Stimulated activated CD8-positive, alpha-beta memory T cell treated with anti-CD3 and anti-CD28 coated beads, Interleukin-7, amount 100 ng/mL, for 24 hours (primary cell): ENCODE data around the gene THBS2.
"Not testable (repeated sequence)": the region's sequence is repeated elsewhere in the genome, so short reads cannot be mapped to it uniquely, and the experiment has no call there.

ENCODE experiments used
- DNase-seq: peaks from one replicate; pipeline ENCODE4 v3.0.0-alpha.2; 2020; ENCODE audit warnings: low read depth

The THBS2 gene

DNA sequence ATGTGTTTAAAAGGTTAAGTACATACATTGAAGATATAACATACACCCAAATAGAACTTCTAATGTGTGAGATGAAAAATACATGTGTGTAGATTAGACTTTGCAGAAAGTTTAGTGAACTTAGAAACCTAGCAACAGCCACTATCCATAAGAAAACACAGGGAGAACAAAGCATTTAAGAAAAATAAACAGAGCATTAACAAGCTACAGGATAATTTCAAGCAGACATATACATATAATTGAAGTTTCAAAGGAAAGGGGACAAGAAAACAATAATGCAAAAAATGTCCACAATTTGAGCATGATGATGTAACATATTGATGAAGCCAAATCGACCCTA, 18.2 kb upstream of the THBS2 start:
- no peak for DNase-seq

DNA sequence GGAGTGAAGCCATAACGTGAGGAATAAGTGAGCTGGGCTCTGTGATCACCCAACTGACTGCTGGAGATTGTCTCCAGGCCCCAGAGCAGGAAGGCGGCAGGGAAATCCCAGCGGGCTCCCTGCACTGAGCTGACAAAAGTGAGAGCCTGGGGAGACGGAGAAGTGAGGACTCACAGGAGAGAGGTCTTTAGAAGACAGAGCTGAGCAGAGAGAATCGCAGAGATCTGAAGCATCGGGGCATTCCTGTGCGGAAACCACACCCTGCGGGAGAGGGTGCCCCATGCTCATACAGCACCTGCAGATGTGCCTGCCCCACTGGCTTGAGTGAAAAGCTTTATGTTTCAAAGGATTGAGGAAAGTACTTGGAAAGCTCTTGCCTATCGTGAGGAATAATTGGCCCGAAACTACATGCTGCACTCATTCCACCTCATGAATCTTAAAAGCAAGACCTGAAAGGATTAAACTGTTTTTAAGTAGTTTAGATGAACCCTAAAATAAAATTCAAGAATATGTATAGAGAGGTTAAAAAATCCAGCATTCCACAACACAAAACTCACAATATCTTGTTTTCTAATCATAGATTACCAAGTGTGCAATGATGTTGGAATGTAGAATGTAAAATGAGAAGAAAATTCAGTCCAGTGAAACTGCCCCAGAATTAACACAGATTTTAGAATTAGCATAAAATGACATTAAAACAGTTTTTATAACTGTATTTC, 17.7 kb upstream of the THBS2 start:
- DNase-seq, result no peak

DNA sequence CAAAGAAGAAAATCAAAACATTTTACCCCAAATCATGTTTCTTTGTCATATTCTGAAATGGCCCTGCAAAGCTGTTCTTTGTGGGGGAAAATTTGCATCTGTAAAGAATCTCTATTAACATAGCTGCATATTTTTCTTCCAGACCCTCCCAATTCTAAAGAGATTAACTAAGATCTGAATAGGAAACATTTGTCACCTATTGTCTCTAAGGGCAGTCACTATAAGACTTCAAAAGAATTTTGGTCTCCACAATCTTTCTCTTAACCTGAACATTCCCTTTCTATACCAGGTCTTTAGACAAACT, 16.4 kb upstream of the THBS2 start:
- DNase-seq, result not testable (repeated sequence)

- no peak for DNase-seq
Observed at GRCh38 chr6:169269180-169270076, 15.8 kb upstream of the THBS2 start.

DNA sequence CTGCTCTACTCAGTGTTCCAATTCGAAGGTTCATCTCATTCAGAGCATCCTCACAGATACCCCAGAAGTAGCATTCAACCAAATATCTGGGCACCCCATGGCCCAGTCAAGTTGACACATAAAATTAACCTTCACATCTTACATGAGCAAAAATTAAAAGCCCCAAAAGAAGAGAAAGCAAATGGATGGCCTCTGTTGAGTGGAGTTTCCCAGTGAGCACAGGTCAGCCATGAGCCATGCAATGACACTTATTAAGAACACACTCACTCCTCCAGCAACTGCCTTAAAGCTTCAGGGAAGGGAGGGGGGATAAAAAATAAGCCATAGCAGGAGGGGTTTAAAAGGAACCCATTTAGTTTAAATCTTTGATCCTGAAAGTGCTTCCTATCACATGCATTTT, 14.6 kb upstream of the THBS2 start:
- DNase-seq, result no peak

GRCh38 chr6:169266746-169267591, 13.3 kb upstream of the THBS2 start:
- DNase-seq, result no peak

DNA sequence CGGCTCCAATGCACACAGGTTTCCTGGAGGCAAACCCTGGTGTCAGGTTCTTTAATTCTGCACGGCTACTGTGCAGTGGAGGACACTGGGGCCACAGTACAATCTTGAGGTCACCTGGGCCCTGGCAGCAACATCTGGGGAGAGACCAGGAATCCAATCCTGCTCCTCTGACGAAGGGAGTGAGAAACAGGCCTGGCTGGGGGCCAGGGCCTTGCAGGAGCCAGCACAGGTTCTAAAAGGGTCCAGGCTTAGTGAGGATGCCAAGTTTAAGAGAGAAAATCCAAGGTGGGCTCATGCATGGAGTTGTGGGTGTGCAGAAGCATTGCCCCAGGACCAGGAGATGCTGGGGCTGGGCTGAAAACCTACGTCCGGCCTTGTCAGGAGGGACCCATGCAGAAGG, 12.6 kb upstream of the THBS2 start:
- DNase-seq, result no peak

- DNase-seq, result no peak
Observed at GRCh38 chr6:169265486-169266131, 12.0 kb upstream of the THBS2 start.

DNA sequence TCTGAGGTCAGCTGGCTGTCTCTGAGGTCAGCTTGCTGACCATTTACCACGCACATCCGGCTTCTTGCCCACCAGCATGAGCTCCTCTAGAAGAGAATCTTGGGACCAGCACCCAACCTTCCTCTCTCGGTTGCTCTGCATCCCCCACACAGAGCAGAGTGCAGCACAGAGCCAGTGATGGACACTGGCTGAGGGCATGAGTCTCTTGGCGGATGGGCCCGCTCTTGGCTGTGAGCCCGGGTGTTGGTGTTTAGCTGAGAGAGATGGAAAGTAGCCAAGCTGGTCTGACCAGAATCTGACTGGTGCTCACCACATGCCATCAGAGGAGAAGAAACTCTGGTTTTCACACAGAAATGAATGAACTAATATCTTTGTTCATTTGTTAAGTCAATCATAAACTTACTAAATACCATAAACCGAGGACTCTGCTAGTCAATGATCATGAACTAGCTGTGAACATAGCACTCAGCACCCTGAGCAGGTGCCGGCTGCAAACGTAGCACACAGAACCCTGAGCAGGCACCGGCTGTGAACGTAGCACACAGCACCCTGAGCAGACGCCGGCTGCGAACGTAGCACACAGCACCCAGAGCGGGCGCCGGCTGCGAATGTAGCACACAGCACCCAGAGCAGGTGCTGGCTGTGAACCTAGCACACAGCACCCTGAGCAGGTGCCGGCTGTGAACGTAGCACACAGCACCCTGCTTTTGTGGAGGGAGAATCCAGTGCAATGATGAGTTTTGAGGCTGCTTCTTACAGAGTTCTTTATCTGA, 10.4 kb upstream of the THBS2 start:
- no peak for DNase-seq

- DNase-seq, result no peak
Observed at GRCh38 chr6:169263374-169263773, 9.7 kb upstream of the THBS2 start.

DNA sequence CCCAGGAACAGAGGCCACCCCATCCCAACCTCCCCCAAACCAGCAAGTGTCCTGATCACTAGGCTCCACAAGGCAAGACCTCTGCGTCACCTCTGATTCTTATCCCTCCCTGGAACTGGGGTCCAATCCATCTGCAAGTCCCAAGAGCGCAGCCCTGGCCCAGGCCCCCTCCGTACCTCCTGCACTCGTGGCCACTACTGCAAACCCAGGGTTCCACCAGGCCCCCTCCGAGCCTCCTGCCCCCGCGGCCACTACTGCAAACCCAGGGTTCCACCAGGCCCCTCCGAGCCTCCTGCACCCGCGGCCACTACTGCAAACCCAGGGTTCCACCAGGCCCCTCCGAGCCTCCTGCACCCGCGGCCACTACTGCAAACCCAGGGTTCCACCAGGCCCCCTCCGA, 9.0 kb upstream of the THBS2 start:
- not testable (repeated sequence) for DNase-seq

DNA sequence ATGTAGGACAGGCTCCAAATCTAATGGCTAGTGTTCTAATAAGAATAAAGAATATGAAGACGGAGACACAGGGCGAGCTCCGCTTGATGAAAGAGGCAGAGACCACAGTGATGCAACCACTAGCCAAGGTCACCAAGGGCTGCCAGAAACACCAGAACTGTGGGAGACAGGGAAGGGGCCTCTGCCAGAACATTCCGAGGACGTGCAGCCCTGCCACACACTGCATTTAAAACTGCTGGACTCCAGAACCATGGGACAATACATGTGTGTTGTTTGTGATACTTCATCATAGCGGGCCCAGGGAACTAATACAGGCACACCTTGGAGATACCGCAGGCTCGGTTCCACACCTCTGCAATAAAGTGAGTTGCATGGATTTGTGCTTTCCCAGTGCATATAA, 2.9 kb upstream of the THBS2 start:
- DNase-seq, result no peak

- DNase-seq, result no peak
Observed at GRCh38 chr6:169256061-169256460, 2.4 kb upstream of the THBS2 start.

- no peak for DNase-seq
Observed at GRCh38 chr6:169255643-169256042, 2.0 kb upstream of the THBS2 start.

DNA sequence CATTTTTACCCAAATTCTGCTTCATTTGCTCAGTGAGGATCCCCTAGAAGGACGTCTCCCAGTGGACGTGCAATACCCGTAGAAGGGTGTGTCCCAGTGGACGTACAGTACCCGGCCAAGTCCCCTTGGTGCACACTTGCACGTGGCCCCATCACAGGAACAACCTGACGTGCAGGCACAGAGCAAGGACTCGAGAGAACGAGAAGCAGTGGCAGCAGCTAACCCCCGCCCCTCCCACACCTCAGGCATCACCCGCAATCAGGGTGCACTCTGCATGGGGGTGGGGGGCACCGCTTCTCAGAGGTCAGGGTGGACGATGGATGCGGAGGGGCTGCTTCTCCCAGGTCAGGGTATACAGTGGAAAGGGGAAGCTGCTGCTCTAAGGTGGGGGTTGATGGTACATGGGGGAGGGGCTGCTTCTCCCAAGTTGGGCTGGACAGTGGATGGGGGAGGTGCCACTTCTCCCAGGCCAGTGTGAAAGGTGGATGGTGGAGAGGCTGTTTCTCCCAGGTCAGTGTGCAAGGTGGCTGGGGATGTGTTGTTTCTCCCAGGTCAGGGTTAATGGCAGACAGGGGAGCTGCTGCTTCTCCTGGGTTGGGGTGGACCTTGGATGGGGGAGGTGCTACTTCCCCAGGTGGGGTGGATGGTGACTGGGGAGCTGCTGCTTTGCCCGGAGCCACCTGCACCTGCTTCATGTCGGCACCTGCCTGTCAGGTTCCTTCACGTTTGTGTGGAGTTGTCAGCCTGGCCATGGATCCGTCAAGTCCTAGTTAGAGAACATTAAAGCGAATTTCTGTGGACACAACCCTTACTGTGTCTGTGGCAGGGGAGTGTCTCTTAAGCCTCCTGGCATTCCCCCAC, 1.0 kb upstream of the THBS2 start:
- DNase-seq, result no peak

DNA sequence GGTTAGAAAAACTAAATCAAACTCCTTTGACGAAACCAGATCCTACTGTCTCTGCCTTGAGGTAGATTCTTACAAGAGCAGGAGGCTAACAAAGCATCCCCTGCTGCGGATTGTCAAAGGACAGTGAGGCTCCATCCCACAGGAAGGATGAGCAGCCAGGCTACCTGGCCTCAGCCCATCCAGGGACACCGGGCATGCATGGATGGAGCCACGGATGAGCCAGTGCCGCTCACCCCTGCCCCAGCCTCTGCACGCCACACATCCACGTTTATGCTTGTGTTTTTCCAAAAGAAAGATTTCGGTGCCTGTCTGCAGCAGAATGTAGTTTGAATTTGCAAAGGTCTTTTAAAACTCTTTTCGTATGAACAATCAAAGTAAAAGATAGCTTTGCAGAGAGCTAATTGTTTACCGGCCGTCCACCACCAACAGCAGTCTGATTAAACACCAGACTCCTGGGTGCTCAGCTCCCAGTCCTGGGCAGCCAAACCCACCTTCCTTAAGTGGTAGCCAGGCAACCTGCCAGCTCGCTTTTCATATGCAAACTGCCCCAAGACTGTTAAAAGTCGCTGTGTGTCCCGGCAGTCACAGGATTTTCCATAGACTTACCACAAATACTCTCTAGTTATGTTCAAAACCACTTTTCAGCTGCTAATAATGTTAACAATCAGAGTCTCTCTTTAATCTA, 999 bp downstream of the THBS2 start:
- DNase-seq, result no peak

DNA sequence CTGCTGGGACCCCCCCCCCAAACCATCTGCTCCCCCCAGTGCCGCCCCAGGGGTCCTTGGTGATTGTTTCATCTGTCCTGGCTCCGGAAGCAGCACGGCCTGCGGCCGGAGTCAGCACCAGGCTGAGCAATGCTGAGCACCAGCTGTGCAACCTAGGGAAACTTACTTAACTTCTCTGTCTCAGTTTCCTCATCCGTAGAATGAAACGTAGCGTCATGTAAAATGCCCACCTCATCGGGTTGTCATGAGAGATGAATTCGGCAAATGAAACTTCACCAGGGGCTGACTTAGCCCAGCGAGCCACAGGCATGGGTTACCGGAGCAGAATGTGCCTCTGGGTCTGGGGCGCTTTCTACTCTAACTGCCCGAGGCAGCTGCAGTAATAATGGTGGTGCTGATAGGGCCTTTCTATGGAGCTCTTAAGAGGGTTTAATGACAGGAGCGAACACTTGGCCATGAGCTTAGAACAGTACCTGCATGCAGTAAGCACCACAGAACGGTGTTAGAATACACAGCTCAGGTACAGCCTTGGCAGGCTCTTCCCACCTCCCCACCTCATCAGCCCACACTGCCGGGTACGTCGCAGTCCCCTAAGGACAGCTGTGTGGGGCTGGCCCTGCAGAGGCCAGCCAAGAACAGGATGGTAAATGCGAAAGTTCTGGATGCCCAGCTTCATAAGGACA, 1.7 kb downstream of the THBS2 start:
- DNase-seq, result no peak

DNA sequence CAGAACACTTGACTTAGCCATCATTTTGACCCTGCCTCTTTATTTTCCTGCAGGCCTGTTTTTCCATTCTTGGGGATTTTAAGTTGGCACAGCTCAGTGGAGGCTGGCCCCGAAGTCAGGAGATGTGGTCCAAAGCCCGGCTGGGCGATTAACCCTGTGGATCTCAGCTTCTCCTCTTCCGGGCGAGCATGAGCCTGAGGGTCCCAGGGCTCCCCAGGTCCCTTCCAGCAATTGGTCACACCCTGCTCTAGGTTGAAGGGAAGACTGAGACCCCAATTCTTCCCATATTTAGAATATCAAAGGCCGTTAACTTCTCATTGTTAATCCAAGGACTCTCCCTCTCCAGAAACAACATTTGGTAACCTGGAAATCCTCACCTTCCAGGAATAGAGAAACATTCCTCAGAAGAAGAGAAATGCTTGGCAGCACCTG, 2.3 kb downstream of the THBS2 start:
- no peak for DNase-seq

DNA sequence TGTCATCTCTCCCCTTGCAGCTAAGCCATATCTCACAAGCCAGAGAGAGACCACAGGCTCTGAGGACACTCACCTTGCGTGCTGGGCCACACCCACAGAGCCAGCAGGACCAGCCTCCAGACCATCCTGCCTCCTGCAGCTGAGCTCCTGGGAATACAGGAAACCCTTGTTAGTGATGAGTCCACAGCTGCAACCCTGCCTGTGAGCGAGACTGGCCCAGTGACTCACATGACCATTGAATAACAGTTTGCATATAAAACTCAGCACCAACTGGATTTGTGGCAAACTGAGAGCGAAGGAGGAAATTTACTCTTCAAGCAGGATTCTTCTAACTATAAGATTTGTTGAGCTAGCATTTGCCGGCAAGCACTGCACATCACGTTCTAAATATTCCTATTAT, 3.0 kb downstream of the THBS2 start:
- DNase-seq, result no peak
